Mucosa of rectum (tissue), 2 donors: ENCODE data around the gene CPEB4.
A peak's percentile ranks its signal among the peaks of the same experiment; 100 is the strongest.

Experiments
- H3K27ac ChIP-seq, 2 donors: one replicate each; pipeline ENCODE4 v1.7.0; 2013; ENCODE audit warnings: inconsistent platforms in 2 of 2, low read depth in 2 of 2, low read length in 2 of 2
- H3K27me3 ChIP-seq, 2 donors: one replicate each; pipeline ENCODE4 v1.7.0; 2013; ENCODE audit warnings: low read length in 2 of 2; ENCODE audit not compliant: control insufficient read depth in 2 of 2, insufficient read depth in 2 of 2
- H3K36me3 ChIP-seq, 2 donors: one replicate each; pipeline ENCODE4 v1.7.0; 2013; ENCODE audit warnings: low read length in 2 of 2; ENCODE audit not compliant: control insufficient read depth in 2 of 2, insufficient read depth in 2 of 2
- H3K4me1 ChIP-seq, 2 donors: one replicate each; pipeline ENCODE4 v1.7.0; 2013; ENCODE audit warnings: low read length in 2 of 2, mild to moderate bottlenecking in 1 of 2; ENCODE audit not compliant: control insufficient read depth in 2 of 2, insufficient read depth in 2 of 2
- H3K4me3 ChIP-seq, 2 donors: one replicate each; pipeline ENCODE4 v1.7.0; 2013; ENCODE audit warnings: low read length in 2 of 2
- H3K9ac ChIP-seq, 2 donors: one replicate each; pipeline ENCODE4 v1.7.0; 2013; ENCODE audit warnings: low read length in 2 of 2, low read depth in 1 of 2, mild to moderate bottlenecking in 1 of 2
- H3K9me3 ChIP-seq, 2 donors: one replicate each; pipeline ENCODE4 v1.7.0; 2013; ENCODE audit warnings: low read length in 2 of 2; ENCODE audit not compliant: control insufficient read depth in 2 of 2
- donor health status: healthy.
- donor health status: Normal muscosa, but diverticular disease.

Gene CPEB4

GRCh38 chr5:173885475-173886010, 2.6 kb upstream of the CPEB4 start:
- no peaks in the 10 kb centered on the region for H3K9me3 ChIP-seq
- peak overlapping the region in 1 of 2 donors; percentile 38 for H3K9ac ChIP-seq
- peaks cover 32 to 39% of the 10 kb centered on the region in 2 donors for H3K4me1 ChIP-seq
- no peaks in the 10 kb centered on the region for H3K27me3 ChIP-seq
- H3K36me3 ChIP-seq = no peaks in the 10 kb centered on the region
- peak overlapping the region; percentile 78 to 81 for H3K27ac ChIP-seq
- peak overlapping the region in 1 of 2 donors; percentile 23 for H3K4me3 ChIP-seq

GRCh38 chr5:173886150-173886549, 2.0 kb upstream of the CPEB4 start:
- no peaks in the 10 kb centered on the region for H3K36me3 ChIP-seq
- H3K9ac ChIP-seq = no peak overlapping the region
- H3K27ac ChIP-seq = peak overlapping the region; percentile 78 to 81
- peaks cover 33 to 44% of the 10 kb centered on the region in 2 donors for H3K4me1 ChIP-seq
- H3K4me3 ChIP-seq = peak overlapping the region in 1 of 2 donors; percentile 23
- H3K27me3 ChIP-seq = no peaks in the 10 kb centered on the region
- no peaks in the 10 kb centered on the region for H3K9me3 ChIP-seq

- H3K27me3 ChIP-seq = no peaks in the 10 kb centered on the region
- no peaks in the 10 kb centered on the region for H3K9me3 ChIP-seq
- H3K36me3 ChIP-seq = no peaks in the 10 kb centered on the region
- H3K4me3 ChIP-seq = peak overlapping the region; percentile 84 to 89
- peak overlapping the region; percentile 74 to 75 for H3K27ac ChIP-seq
- peak overlapping the region; percentile 81 to 86 for H3K9ac ChIP-seq
- peaks cover 41 to 51% of the 10 kb centered on the region in 2 donors for H3K4me1 ChIP-seq
These were observed 453 bp downstream of the CPEB4 start for GRCh38 chr5:173888473-173889131.

GRCh38 chr5:173890195-173890991, 2.2 kb downstream of the CPEB4 start:
- peak overlapping the region; percentile 35 to 36 for H3K9ac ChIP-seq
- H3K27ac ChIP-seq = peak overlapping the region; percentile 9 to 17
- H3K36me3 ChIP-seq = no peaks in the 10 kb centered on the region
- H3K9me3 ChIP-seq = no peaks in the 10 kb centered on the region
- H3K27me3 ChIP-seq = no peaks in the 10 kb centered on the region
- peaks cover 31 to 39% of the 10 kb centered on the region in 2 donors for H3K4me1 ChIP-seq
- H3K4me3 ChIP-seq = peak overlapping the region; percentile 61 to 84

GRCh38 chr5:173891308-173892116, 3.4 kb downstream of the CPEB4 start:
- H3K9ac ChIP-seq = peak overlapping the region; percentile 31 to 43
- no peaks in the 10 kb centered on the region for H3K27me3 ChIP-seq
- no peaks in the 10 kb centered on the region for H3K9me3 ChIP-seq
- peak overlapping the region; percentile 33 to 84 for H3K4me3 ChIP-seq
- peaks cover 26 to 31% of the 10 kb centered on the region in 2 donors for H3K4me1 ChIP-seq
- no peak overlapping the region for H3K27ac ChIP-seq
- H3K36me3 ChIP-seq = no peaks in the 10 kb centered on the region

GRCh38 chr5:173893192-173893561, 5.0 kb downstream of the CPEB4 start:
- no peak overlapping the region for H3K27ac ChIP-seq
- H3K9ac ChIP-seq = no peak overlapping the region
- H3K4me3 ChIP-seq = peak overlapping the region in 1 of 2 donors; percentile 31
- no peaks in the 10 kb centered on the region for H3K36me3 ChIP-seq
- peaks cover 25% of the 10 kb centered on the region in 2 donors for H3K4me1 ChIP-seq
- H3K27me3 ChIP-seq = no peaks in the 10 kb centered on the region
- H3K9me3 ChIP-seq = no peaks in the 10 kb centered on the region

- no peak overlapping the region for H3K27ac ChIP-seq
- no peak overlapping the region for H3K9ac ChIP-seq
- no peak overlapping the region for H3K4me3 ChIP-seq
- H3K36me3 ChIP-seq = no peaks in the 10 kb centered on the region
- no peaks in the 10 kb centered on the region for H3K27me3 ChIP-seq
- H3K4me1 ChIP-seq = peaks cover 12% of the 10 kb centered on the region in 2 donors
- H3K9me3 ChIP-seq = no peaks in the 10 kb centered on the region
These were observed 7.4 kb downstream of the CPEB4 start for GRCh38 chr5:173895401-173896165.

- Histone ChIP-seq H3K27ac (no peak overlapping the region), H3K4me3 (no peak overlapping the region), H3K27me3 (no peaks in the 10 kb centered on the region), H3K9me3 (no peaks in the 10 kb centered on the region), H3K4me1 (peaks cover 4 to 6% of the 10 kb centered on the region in 2 donors), H3K36me3 (no peaks in the 10 kb centered on the region), H3K9ac (no peak overlapping the region)
These were observed 8.5 kb downstream of the CPEB4 start for GRCh38 chr5:173896631-173897030.

GRCh38 chr5:173901705-173902104, 13.6 kb downstream of the CPEB4 start:
- Histone ChIP-seq H3K9ac (no peak overlapping the region), H3K4me3 (no peak overlapping the region), H3K27ac (no peak overlapping the region), H3K9me3 (no peaks in the 10 kb centered on the region), H3K36me3 (no peaks in the 10 kb centered on the region), H3K27me3 (no peaks in the 10 kb centered on the region), H3K4me1 (no peaks in the 10 kb centered on the region)
